ENCODE results near the gene IRS4. TPM values are rescaled to one million over a fixed set of nuclear protein-coding genes. Genes with fewer than 3 reads are reported as not detected.

Gene IRS4
- total RNA-seq, 1 experiment from 2014 or later = not detected

DNA sequence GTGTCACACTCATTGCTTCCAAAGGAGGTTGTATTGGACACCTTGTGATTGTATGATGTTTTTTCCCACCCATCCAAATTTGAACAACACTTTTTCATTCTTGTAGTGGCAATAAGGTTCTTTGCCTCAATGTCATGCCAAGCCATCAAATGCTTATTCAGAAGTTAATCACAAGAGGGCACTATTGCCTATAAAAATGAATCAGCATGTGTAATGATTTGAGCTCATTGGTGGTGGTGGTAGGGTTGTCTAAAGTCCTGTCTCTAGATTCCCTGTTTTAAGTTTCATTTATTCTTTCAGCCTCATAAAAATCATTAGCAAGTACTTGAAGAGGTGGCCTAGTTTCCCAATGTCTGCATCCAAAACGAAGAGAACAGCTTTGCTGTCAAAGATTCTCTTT, 37.0 kb downstream of the IRS4 start:
- H3K9me3 ChIP-seq (ENCODE audit: insufficient read depth, low read depth) = no peaks in the 10 kb centered on the region
- H3K9me2 ChIP-seq (ENCODE audit: insufficient read depth) = no peaks in the 10 kb centered on the region
- no peaks in the 10 kb centered on the region for H3K36me3 ChIP-seq (ENCODE audit: low read depth)
- intact Hi-C loops (cut with micrococcal nuclease; ENCODE audit: unreplicated experiment) = loop anchor here (5.0 to 10.0 kb wide), 3 partner anchors 502 to 778 kb away; no protein-coding TSS in a partner anchor
- H3K27ac ChIP-seq = no peak overlapping the region
- no TSS peak for BruUV-seq (replicated peaks)
- no peaks in the 10 kb centered on the region for H3K79me2 ChIP-seq (ENCODE audit: low read depth)
- no peaks in the 10 kb centered on the region for H3F3A ChIP-seq (ENCODE audit: insufficient read depth, low read depth)
- no peaks in the 10 kb centered on the region for H3K27me3 ChIP-seq (ENCODE audit: insufficient read depth, low read depth)
- ChIA-PET POLR2A (ENCODE audit: unreplicated experiment) (no interaction called here), CTCF (interaction anchor here (0.5 to 1.6 kb wide), 7 partner anchors 28 to 1258 kb away, joined by 3 to 6 read pairs (median 3); no protein-coding TSS in a partner anchor)
- DNase-seq = no peak
- H3K4me3 ChIP-seq = no peak overlapping the region
- TF ChIP-seq, protein P1, sequence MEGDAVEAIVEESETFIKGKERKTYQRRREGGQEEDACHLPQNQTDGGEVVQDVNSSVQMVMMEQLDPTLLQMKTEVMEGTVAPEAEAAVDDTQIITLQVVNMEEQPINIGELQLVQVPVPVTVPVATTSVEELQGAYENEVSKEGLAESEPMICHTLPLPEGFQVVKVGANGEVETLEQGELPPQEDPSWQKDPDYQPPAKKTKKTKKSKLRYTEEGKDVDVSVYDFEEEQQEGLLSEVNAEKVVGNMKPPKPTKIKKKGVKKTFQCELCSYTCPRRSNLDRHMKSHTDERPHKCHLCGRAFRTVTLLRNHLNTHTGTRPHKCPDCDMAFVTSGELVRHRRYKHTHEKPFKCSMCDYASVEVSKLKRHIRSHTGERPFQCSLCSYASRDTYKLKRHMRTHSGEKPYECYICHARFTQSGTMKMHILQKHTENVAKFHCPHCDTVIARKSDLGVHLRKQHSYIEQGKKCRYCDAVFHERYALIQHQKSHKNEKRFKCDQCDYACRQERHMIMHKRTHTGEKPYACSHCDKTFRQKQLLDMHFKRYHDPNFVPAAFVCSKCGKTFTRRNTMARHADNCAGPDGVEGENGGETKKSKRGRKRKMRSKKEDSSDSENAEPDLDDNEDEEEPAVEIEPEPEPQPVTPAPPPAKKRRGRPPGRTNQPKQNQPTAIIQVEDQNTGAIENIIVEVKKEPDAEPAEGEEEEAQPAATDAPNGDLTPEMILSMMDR (conservative IDR thresholded peaks at IDR 0.05) = peak; percentile 65
- no peak for TF ChIP-seq EZH2 (IDR thresholded peaks at IDR 0.05; ENCODE audit: low read depth)
- H3K4me2 ChIP-seq = no peak overlapping the region
- no peak overlapping the region for H2AFZ ChIP-seq
- no peaks in the 10 kb centered on the region for H4K20me1 ChIP-seq (ENCODE audit: insufficient read depth)
- peaks cover 9% of the 10 kb centered on the region; the same call in 1 of the 2 replicates for H3K4me1 ChIP-seq (replicated peaks; ENCODE audit: insufficient read depth)

DNA sequence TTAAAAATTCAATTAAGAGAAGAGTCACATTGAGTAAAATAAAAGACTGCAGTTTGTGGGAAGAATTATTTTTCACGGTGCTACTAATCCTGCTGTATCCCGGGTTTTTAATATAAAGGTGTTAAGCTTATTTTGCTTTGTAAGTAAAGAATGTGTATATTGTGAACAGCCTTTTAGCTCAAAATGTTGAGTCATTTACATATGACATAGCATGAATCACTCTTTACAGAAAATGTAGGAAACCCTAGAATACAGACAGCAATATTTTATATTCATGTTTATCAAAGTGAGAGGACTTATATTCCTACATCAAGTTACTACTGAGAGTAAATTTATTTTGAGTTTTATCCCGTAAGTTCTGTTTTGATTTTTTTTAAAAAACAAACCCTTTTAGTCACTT, 39.7 kb downstream of the IRS4 start:
- H3K27ac ChIP-seq = no peak overlapping the region
- no peaks in the 10 kb centered on the region for H3F3A ChIP-seq (ENCODE audit: insufficient read depth, low read depth)
- H3K4me2 ChIP-seq = no peak overlapping the region
- ChIA-PET POLR2A (ENCODE audit: unreplicated experiment) (no interaction called here), CTCF (no interaction called here)
- DNase-seq = no peak
- intact Hi-C loops (cut with micrococcal nuclease; ENCODE audit: unreplicated experiment) = loop anchor here (5.0 to 10.0 kb wide), 3 partner anchors 499 to 781 kb away; no protein-coding TSS in a partner anchor
- H3K27me3 ChIP-seq (ENCODE audit: insufficient read depth, low read depth) = no peaks in the 10 kb centered on the region
- H3K4me3 ChIP-seq = no peak overlapping the region
- no peaks in the 10 kb centered on the region for H3K9me2 ChIP-seq (ENCODE audit: insufficient read depth)
- H2AFZ ChIP-seq = no peak overlapping the region
- TF ChIP-seq, protein P1 (conservative IDR thresholded peaks at IDR 0.05) = no peak
- TF ChIP-seq EZH2 (IDR thresholded peaks at IDR 0.05; ENCODE audit: low read depth) = no peak
- H3K4me1 ChIP-seq (replicated peaks; ENCODE audit: insufficient read depth) = 0 out of 2 replicates have a peak, but pooled peaks cover 6% of the 10 kb centered on the region
- no peaks in the 10 kb centered on the region for H4K20me1 ChIP-seq (ENCODE audit: insufficient read depth)
- no peaks in the 10 kb centered on the region for H3K79me2 ChIP-seq (ENCODE audit: low read depth)
- no peaks in the 10 kb centered on the region for H3K36me3 ChIP-seq (ENCODE audit: low read depth)
- no peaks in the 10 kb centered on the region for H3K9me3 ChIP-seq (ENCODE audit: insufficient read depth, low read depth)
- BruUV-seq (replicated peaks) = no TSS peak
